Fibroblast of mammary gland (primary cell): ENCODE measurements around the gene GTSE1.

Experiments used
- DNase-seq: peaks from one replicate; pipeline ENCODE4 v3.0.0-alpha.2; 2010; ENCODE audit warnings: low read depth
- H3K4me3 ChIP-seq: 2 replicates; pipeline ENCODE4 v1.5.1; 2011; ENCODE audit warnings: low read depth, mild to moderate bottlenecking, low read length, moderate library complexity; ENCODE audit not compliant: control insufficient read depth
- TF ChIP-seq, protein P1 (sequence below): conservative IDR thresholded peaks from 2 replicates; pipeline ENCODE4 v1.5.1; 2011; ENCODE audit warnings: low read depth, low read length, inconsistent platforms; ENCODE audit not compliant: control insufficient read depth, insufficient read depth

GTSE1 gene

DNA sequence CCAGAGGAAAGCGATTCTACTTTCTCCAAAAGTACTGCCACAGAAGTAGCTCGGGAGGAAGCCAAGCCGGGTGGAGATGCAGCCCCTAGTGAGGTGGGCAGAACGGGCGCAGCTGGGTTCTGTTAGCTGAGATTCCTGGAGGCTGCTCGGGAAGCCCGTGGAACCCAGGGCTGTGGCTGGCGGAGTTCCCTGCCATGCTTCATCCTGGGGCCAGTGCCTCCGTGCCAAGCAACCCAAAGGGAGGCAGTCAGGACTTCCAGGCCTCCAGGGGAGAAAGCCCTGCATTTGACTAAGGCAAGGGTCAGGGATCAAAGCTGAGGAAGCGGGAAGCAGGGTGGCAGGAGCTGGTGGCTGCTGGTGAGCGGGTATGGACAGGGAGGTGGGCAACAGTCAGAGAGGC, 32.1 kb downstream of the GTSE1 start:
- TF ChIP-seq, protein P1, sequence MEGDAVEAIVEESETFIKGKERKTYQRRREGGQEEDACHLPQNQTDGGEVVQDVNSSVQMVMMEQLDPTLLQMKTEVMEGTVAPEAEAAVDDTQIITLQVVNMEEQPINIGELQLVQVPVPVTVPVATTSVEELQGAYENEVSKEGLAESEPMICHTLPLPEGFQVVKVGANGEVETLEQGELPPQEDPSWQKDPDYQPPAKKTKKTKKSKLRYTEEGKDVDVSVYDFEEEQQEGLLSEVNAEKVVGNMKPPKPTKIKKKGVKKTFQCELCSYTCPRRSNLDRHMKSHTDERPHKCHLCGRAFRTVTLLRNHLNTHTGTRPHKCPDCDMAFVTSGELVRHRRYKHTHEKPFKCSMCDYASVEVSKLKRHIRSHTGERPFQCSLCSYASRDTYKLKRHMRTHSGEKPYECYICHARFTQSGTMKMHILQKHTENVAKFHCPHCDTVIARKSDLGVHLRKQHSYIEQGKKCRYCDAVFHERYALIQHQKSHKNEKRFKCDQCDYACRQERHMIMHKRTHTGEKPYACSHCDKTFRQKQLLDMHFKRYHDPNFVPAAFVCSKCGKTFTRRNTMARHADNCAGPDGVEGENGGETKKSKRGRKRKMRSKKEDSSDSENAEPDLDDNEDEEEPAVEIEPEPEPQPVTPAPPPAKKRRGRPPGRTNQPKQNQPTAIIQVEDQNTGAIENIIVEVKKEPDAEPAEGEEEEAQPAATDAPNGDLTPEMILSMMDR, result no peak
- DNase-seq, result no peak
- no peak overlapping the region for H3K4me3 ChIP-seq

DNA sequence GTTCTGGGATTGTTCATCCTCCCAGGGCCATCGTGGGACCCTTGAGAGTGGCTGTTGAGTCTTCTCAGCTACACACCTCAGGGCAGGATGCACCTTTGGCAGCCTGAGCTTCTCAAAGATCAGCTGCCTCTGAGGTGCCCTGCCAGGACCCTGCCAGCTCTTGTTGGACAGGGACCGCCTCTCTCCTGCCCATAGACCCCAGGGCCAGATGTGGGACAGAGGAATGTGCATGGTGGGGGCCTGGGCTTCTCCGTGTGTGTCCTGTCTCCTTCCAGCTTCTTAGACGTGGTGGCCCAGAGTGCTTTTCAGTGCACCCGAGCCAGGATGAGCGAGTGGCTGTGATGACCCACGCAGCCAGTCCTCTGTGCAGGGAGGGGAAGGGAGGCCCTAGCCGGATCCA, 32.9 kb downstream of the GTSE1 start:
- TF ChIP-seq, protein P1, result no peak
- H3K4me3 ChIP-seq, result no peak overlapping the region
- DNase-seq, result no peak

DNA sequence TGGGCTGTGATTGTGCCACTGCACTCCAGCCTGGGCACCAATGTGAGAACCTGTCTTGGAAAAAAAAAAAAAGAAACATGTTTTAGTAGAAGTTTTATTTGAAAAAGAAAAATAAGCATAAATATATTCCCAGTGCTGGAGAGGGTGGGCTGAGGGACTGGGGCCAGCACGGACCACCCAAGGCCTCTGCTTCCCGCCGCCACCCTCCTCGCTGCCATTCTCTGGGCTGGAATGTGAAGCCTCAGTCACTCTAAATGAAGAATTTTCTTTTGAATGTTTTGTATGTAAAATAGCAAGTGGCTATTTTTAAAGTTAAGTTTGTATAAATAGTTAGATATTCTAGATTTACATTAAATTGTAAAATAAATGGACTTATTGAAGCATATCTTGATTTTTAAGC, 33.8 kb downstream of the GTSE1 start:
- TF ChIP-seq, protein P1, result no peak
- DNase-seq, result no peak
- no peak overlapping the region for H3K4me3 ChIP-seq

DNA sequence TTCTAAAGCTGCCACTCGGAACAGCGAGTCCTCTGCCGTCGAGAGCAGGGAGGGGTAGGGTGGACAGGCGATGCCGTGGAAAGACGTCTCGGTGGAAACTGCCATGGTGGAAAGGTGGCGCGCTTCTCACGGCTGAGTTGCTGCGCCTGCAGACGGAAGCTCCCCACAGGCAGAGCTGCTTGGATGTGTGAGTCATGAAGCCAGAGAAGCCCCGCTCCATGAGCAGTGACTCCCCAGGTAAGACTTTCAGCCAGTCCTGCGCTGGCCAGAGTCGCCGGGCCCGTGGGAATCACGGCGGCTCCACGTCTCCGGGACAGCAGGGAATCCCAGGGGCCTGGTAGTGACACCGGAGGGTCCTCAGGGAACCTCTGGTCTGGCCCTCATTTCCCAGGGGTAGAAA, 34.8 kb downstream of the GTSE1 start:
- TF ChIP-seq, protein P1, result no peak
- no peak overlapping the region for H3K4me3 ChIP-seq
- DNase-seq, result no peak

DNA sequence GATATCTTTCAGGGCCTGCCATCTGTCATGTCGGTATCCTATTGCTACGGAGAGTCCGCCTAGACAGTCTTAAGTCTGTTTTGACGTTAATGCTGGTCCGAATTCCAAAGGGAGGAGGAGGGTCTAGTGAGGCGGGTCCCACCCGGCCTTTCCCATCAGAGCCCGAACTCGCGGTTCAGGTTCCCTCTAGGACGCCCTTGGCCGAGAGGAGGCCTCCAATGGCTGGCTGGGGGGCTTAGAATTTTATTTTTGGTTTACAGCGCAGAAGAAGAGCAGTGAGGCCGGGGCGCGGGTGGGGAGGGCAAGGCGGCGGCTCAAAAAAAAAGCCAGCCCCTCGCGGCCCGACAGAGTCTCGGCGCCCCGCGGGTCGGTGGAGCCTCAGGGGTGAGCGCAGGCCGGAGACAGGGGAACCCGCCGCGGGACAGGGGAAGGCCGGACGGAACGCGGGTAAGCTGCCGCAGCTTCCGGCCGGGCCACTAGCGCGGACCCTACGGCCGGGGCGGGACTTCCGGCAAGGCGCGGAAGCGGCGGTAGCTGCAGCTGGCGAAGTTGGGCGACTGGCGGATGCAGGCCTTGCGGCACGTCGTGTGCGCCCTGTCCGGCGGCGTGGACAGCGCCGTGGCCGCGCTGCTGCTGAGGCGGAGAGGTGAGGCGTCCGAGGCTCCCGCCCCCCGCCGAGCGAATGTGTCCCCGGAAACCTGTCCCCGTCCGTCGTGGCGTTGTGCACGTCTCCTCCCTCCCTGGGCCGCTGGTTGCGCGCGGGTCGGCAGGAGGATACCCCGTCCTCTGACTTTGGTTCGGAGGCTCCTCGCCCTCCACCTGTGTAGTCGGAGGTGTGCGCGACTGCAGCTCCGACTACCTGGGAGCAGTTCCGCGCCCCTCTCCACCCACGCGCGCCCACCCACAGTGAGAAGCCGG, 38.8 kb downstream of the GTSE1 start, which contains the start of gene TRMU:
Gene TRMU, plus strand, starts transcription at position 514 of the 918 bp plus-strand sequence. Its CDS starts 51 bp downstream, at position 565.
- DNase-seq, result peak; percentile 78
- TF ChIP-seq, protein P1, result no peak
- H3K4me3 ChIP-seq, result peak within 1 kb of the TSS; percentile 83

DNA sequence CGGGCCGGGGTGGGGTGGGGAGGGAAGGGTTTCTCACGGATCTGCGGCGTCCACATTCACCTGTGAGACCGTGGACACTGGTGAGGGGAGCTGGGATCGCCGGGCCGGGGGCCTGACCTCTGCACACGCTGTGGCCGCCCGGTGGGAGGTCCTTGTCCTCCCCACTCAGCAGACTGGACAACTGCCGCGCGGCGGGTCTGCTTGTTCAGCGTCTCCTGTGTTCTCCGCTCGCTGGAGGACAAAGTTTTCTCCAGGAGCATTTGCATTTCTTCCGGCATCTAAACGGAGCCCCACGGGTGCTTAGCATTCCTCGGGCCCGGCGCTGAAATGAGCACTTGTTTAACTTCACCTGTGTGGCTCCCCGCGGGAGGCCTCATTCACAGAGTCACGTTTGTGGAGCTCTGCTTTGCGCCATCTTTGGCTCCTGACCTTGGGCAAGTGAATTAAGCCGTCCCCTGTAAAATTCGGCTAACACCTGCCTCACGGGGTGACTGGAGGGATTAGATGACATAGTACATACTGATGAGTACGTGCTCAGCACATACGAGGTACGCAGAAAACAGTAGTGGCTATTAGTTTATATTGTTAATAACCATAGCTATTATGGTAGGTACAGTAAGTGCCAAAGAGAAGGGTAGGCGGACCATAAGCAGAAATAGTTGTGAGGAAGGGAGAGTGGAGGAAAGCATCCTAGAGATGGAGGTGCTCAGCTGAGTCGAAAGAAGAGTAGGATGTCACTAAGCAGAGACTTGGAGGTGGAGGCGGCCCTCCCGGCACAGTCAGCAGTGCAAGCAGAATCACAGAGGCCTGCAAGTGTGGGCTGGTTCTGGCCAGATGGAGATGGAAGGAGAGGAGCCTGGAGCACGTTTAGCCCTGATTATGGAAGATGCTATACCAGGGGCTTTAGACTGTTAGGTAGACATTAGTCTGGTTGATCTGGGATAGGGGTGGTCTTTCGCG, 39.7 kb downstream of the GTSE1 start:
- TF ChIP-seq, protein P1, result no peak
- no peak for DNase-seq
- H3K4me3 ChIP-seq, result peak overlapping the region; percentile 83
